HG03520 (cell line): ENCODE results near the gene PPM1E.
"Not testable (repeated sequence)": the region's sequence is repeated elsewhere in the genome, so short reads cannot be mapped to it uniquely, and the experiment has no call there.

Experiments used
- ATAC-seq: cut with Tn5 transposase; IDR thresholded peaks from one replicate; pipeline ENCODE4 v1.9.1; 2021; ENCODE audit warnings: mild to moderate bottlenecking, moderate library complexity; ENCODE audit not compliant: unreplicated experiment

The PPM1E gene

GRCh38 chr17:58755577-58756245, at the start of gene PPM1E:
TSS of gene PPM1E (plus strand) at chr17:58755854.
- no peak for ATAC-seq

GRCh38 chr17:58706351-58707140, 49.1 kb upstream of the PPM1E start:
- ATAC-seq, result no peak

DNA sequence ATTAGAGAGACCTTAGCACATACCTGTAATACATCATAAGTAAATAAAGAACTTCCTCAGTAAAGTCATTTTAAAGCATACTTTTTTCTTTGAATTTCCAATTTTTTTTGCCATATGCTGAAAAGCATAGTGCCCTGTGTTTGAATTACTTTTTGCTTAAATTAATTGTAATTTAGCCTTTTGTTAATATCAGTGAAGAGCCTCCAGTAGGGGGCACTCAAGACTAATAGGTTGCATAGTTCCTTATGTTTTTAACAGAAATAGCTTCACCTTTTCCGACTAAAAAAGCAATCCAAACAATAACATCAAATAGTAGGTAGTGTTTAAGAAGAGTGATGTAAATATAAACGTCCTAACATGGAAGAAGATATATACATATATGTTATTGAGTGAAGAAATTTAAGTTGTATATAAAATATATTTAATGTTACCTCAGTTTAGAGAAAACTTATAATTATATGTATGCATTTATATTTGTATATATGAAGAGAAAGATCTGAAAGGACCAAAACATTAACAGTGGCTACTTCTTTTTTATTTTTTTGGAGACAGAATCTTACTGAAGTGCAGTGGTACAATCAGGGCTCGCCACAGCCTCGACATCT, 44.6 kb upstream of the PPM1E start:
- no peak for ATAC-seq

- ATAC-seq, result no peak
These were observed 33.4 kb upstream of the PPM1E start for GRCh38 chr17:58722274-58722673.

DNA sequence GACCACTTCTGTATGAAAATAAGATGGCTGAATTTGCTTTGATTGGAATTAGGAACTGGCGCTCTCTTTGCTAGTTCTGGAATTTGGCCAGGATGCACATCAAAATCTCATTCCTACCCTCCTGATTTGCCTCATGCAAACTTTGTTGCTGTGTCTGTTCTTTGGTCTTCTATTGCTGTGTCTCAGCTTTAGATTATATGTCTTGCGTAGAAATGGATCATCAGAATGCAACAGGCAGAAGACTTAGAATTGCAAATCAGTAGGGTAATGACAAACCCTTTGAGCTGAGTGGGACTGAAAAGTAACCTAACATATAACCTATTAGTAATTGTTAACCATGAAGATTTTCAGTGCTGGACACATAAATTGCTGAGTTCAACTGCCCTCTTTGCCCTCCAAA, 33.0 kb upstream of the PPM1E start:
- no peak for ATAC-seq

DNA sequence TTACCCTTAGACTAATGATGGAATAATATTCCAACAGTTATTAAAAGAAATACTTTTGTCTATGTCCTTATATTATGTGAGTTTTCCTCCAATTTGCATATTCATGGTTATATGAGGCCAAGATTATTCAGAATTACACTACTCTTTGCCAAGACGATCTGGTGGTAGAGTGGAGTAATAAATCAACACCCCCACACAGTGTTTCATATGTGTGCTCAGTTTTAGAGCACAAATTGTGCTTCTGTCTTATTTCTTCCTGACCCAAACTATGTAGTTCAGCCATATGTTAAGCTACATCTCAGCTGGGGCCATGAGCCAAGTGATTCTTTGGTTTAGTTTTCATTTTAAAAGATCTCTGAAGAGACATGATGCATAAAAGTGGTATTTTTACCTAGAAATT, 26.9 kb upstream of the PPM1E start:
- ATAC-seq, result no peak

- no peak for ATAC-seq
These were observed 24.7 kb upstream of the PPM1E start for GRCh38 chr17:58730937-58731336.

DNA sequence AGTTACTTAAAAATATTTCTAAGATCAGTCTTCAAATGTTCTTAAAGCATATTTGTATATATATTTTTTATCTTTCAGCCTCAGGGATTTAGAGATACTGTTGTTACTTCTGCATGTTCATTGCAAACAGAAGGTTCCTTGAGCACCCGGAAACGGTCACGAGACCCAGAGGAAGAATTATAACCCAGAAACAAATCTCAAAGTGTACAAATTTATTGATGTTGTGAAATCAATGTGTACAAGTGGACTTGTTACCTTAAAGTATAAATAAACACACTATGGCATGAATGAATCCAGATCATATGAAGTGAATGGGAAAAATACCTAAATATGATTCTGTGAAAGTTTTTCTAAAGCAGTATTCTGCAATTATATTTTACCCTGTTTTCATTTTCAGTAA, 21.6 kb upstream of the PPM1E start:
- no peak for ATAC-seq

GRCh38 chr17:58734811-58735210, 20.8 kb upstream of the PPM1E start:
- ATAC-seq, result no peak

DNA sequence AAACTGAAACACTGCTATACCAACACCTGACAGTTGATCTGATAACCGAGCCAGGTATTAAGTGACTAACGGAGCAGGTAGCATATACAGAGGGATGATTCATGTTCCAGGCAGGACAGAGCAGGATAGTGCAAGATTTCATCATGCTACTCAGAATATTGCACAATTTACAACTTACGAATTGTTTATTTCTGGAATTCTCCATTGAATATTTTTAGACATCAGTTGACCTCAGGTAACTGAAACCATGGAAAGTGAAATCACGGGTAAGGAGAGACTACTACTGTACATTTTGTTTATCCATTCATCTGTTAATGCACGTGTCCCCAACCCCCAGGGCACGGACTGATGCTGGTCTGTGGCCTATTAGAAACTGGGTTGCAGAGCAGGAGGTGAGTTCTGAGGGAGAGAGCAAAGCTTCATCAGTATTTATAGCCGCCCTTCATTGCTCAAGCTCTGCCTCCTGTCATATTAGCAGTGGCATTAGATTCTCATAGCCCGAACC, 14.5 kb upstream of the PPM1E start:
- ATAC-seq, result no peak

DNA sequence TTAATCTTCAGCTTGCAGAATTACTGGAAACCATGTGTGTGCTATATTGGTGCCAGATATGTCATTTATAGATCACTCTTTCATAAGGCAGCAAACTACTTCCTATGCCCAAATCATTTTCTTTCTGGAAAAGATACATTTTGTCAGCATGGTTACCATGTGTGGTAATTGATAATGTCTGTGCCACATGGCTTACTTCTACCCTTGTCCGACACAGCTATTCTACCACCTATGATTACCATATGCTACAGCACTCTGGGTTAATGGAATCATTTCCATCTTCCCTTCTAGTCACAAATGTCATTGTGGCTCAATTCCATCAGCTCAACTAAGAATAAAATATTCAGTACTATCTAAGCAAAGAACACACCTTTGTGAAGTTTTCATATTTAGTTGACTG, 8.0 kb upstream of the PPM1E start:
- no peak for ATAC-seq

DNA sequence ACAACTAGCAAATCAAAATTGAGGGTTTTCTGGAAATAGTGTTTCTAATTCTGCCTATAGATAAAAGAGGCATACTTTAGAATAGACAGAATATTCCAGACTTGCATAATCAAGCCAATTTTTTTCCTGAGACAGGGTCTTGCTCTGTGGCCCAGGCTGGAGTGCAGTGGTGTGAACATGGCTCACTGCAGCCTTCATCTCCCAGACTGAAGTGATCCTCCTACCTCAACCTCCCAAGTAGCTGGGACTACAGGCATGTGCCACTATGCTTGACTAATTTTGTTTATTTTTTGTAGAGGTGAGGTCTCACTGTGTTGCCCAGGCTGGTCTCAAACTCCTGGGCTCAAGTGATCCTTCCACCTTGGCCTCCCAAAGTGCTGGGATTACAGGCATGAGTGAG, 6.0 kb upstream of the PPM1E start:
- not testable (repeated sequence) for ATAC-seq

GRCh38 chr17:58753026-58753425, 2.6 kb upstream of the PPM1E start:
- no peak for ATAC-seq

DNA sequence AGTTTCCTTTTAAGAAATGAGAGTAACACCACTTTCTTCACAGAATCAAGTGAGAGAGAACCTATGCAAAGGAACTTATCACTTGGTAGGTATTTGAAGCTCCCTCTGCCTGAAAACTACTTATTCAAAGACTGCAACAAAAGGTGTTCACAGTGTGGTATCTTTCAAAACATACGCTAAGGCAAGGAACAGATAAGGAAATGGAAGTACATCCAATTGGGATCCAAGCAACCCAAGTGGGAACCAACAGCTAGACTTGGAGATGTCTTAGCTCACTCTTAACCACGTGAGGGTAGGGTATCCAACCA, 431 bp upstream of the PPM1E start:
- no peak for ATAC-seq

GRCh38 chr17:58756246-58757161, 850 bp downstream of the PPM1E start:
- ATAC-seq, result no peak

GRCh38 chr17:58757162-58757613, 1.5 kb downstream of the PPM1E start:
- no peak for ATAC-seq

DNA sequence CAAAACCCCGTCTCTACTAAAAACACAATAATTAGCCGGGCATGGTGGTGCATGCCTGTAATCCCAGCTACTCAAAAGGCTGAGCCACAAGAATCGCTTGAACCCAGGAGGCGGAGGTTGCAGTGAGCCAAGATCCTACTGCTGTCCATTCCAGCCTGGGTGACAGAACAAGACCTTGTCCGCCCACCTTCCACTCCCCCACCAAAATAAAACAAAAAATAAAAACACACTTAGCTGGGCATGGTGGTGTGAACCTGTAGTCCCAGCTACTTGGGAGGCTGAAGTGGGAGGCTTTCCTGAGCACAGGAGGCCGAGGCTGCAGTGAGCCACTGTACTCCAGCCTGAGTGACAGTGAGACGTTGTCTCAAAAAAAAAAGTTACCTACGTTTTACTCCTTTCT, 3.2 kb downstream of the PPM1E start:
- no peak for ATAC-seq

GRCh38 chr17:58759522-58759921, 3.9 kb downstream of the PPM1E start:
- no peak for ATAC-seq

- no peak for ATAC-seq
These were observed 4.6 kb downstream of the PPM1E start for GRCh38 chr17:58760248-58760647.

- no peak for ATAC-seq
These were observed 7.6 kb downstream of the PPM1E start for GRCh38 chr17:58763263-58763662.

GRCh38 chr17:58764373-58764772, 8.7 kb downstream of the PPM1E start:
- ATAC-seq, result no peak
